Limb (tissue), 2 donors: ENCODE data around the gene LTB4R2.

Source experiments
- DNase-seq, 2 donors: peaks; one replicate each; pipeline ENCODE4 v3.0.0-alpha.2; 2016; ENCODE audit errors: extremely low spot score in 2 of 2

The LTB4R2 gene, protein sequence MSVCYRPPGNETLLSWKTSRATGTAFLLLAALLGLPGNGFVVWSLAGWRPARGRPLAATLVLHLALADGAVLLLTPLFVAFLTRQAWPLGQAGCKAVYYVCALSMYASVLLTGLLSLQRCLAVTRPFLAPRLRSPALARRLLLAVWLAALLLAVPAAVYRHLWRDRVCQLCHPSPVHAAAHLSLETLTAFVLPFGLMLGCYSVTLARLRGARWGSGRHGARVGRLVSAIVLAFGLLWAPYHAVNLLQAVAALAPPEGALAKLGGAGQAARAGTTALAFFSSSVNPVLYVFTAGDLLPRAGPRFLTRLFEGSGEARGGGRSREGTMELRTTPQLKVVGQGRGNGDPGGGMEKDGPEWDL

DNA sequence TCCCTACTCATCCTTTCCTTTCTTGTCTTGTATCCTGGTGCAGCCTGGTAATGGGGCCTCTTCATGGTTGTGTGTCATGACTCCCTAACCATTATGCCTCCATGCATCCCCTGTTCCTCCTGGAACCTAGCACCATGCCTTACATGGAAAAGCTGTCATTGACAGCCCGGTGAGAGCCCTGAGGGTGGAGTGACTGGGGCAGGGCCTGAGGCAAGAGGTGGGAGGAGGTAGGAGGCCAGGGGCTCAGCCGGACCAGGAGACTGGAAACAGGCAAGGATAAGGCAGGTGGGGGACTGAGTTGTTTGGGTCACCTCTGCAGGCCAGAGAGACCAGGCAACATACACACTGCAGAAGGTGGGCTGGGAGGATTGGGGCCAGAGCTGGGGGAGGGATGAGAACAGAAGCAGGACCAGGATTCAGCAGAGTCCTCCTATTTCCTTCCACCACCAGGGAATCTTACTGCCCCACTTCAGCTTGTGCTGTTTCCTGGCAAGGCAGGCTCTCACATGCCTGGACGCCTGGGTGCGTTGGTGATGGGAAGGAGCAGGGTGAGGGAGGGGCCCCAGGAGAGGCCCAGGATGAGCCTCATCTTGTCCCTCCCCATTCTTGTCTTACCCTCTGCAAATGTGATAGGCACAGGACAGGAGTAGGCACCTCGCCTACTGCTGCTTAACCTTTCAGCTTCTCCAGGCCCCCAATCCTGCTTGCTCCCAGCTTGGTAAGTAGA is at the start of gene LTB4R2:
TSS of gene LTB4R2 (plus strand) at position 603 of the 727 bp plus-strand sequence. CDS start 525 bp downstream, outside the sequence.
- no peak for DNase-seq

DNA sequence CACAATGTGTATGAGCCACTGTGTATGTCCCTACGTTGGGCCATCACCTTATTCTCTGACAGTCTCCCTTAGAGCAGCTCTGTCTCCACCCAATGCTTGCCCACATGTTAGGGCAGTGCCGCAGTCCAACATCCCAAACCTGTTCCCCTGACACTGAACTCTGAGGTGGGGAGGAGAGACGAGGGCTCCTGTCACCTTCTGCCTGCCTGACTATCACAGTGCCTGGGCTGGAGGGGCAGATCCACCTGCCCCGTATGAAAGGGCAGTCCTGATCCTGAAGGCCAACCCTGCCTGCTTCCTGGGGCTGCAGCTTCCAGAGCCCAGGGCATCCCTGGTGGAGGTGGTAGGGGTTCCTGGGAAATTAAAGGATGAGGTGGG is 49.2 kb upstream of the LTB4R2 start:
- DNase-seq: no peak

DNA sequence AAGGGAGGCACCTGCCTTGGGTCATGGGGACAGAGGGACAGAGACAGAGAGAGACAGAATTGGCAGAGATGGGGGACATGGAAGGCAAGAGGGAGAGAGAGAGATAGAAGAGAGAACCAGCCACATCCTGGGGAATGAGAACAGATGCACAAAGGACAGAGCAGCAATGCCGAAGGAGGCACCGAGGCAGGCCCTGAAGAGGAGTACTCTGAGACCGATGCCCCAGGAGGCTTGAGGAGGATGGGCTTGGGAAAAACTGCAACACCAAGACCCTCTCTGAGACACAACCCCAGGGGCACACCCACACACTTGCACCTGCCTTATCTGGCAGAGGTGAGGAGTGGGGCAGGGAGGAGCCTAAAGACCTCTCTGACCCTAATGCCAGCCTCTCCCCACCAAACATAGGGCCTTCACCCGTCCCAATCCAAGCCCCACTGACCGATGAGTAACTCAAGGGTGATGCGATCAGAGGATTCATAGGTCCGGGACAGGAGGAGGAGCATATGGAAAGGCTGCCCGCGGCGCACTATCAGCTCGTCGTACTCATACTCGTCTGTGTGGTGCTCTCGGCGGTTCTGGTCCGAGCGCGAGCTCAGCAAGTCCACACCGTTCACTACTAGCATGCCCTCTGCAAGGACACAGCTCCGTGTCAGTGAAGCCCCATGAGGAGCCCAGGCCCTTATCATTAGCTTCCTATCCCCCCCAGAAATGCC is 48.5 kb upstream of the LTB4R2 start:
- DNase-seq: no peak

DNA sequence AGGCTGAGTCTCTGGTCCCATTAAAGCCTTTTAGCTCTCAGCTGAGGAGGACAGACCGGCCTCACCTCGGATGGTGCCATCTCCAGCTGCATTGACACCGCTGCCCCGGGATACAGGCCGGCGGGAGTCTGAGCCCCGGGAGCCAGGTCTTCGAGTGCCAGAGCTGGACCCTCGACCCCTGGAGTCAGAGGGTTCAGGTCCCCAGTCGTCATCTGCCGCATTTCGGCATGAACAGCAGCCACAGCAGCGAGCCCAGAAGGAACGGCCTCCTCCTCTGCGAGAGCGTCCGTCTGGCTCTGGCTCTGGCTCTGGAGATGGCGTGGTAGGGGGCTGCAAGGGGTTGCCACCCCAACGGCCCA is 48.0 kb upstream of the LTB4R2 start:
- DNase-seq: no peak

DNA sequence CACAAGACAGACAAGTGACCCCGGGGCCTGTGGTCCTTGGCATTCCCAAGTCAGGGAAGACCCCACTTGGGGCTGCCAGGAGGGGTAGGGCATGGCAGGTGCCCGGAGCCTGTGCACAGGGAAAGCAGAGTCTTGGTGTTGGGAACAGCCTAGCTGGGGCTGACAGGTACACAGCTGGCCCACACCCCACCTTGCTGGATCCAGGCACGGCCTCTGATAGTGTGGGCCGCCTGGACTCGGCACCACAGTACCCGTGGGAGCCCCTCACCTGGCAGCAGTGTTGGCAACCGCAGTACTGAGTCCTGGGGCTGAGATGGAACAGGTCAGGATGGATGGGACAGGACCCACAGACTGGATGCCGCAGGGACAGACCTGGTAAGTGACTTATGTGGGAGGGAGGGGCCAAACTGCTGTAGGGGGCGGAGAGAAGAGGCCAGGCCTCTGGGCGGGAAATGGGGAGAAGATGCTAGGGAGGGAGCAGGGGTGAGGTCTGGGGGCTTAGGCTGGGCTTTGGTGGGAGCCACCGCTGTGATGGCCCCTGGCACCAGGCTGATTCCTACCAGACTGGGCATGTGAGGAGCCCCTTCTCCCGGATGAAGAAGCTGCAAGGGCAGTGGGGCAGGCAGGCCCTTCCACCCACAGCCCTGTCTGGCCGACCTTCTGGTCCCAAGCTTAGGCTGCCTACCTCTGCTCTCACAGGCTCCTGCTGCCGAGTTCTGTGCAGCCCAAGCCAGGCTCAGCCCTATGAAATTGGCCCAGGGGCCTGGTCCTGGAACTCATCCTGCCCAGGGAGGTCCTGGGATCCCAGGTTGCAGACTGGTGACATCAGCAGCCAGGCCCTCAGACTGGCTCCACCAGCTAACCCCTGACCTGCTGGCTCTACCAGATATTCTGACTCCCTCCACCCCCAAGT is 46.9 kb upstream of the LTB4R2 start, which contains the start of gene TGM1:
TSS of gene TGM1 (minus strand) at position 357 of the 913 bp plus-strand sequence. CDS start 825 bp downstream, outside the sequence.
- DNase-seq: no peak

DNA sequence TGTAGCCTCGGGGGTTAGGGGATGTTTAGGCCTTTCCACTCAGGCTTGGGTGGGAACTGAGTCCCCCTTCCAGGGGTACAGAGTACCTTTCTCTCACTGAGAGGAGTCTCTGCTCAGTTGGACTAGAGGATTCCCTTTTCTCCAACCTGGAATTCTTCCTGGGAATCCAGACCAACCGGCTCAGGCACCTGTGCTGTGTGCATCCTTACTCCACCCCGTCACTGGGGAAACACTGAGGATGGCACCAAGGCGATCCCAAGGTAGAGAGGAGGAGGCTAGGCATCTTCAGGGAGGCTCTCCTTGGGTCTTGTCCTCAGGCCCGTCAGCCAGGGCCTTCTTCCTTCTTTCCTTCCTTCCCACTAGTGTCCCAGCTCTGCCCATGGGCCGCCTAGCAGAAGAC is 46.1 kb upstream of the LTB4R2 start:
- no peak for DNase-seq

DNA sequence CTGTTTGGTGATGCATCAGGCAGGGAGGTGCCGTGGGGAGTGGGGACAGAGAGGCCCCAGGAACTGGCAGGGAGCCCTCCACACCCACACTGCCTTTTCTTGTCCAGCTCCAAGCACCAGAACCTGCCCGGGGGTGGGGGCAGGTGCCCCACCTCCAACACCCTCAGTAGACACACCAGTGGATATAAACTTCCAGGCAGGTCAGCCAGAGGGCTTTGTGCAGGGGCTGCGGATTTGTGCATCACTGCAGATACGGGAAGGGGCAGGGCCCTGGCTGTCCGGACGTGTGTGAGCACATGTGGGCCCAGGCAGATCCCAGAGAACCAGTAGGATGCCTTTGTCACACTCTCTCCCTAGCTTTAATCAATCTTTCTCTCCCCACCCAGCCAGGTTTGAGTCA is 45.6 kb upstream of the LTB4R2 start:
- DNase-seq: no peak

DNA sequence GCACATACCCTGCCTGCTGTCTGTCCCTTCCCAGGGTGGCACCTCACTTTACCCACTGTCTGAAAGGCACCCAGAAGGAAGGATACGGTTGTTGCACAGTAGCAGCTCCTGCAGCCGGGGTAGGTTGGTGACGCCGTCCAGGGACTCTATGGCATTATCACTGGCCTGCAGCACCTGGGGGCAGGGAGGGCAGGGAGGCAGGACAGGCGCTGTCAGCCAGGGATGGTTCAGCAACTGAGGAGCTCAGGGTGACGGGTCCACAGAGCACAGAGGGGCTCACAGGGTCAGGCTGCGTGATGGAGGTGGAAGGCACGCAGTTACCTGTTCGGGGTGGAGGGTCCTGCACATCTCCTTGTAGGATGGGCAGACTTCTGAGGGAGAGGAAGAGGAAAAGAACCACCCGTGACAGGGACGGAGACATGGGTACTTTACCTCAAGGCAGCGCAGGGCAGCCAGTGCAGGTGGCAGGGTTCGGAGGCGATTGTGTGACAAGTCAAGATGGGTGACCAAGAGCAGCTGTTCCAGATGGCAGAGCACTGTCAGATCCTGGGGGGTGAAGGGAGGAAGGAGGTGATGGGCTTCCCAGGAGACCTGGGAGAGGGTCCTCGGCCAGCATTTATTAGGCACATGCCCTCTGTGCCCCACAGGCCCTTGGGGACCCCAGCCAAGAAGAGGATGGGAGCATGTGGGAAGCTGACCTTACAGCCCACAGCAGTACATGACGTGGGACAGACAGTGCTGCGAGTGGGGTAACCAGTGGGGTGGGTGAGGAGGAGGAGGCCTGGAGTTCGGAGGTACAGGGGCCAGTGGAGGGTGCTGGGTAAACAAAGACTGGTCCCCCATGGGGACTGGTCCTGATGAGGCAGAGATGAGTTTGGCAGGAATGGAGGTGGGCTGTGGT is 43.3 kb upstream of the LTB4R2 start:
- DNase-seq: no peak

DNA sequence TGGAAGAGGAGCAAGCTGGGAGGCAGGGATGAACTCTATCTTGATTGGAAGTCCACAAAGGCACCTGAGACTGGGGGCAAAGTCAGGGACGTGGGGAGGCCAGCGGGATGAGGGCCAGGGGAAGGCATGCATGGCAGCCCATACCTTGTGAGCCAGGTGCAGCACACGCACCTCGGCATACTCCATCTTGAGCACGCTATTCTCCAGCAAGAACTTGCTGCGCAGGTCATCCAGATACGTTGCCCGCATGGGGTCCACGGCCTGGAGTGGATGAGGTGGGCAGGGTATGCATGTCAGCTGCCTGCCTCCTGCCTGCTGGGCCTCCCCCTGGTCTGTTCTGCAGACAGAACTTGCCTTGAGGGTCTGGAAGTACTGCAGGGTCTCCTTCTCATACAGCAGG is 42.4 kb upstream of the LTB4R2 start:
- DNase-seq: no peak

DNA sequence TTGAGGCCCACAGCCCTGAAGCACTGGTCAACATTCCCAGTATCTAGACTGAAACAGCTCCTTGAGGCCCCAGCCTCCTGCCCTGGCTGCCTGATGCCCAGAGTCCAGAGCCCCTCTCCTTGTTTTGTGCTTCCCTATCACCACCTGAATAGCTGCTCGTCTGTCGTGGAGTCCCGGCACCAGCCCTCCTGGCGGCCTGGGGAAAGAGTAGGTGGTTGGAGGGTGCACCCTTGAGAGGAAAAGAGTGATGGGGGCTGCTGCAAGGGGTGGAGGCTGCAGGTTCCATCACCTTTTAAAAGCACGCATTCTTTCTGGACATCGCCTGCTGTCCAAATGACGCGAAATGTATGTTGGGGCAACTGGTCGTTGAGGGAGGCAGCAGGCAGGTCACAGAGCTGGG is 41.7 kb upstream of the LTB4R2 start:
- DNase-seq: no peak

DNA sequence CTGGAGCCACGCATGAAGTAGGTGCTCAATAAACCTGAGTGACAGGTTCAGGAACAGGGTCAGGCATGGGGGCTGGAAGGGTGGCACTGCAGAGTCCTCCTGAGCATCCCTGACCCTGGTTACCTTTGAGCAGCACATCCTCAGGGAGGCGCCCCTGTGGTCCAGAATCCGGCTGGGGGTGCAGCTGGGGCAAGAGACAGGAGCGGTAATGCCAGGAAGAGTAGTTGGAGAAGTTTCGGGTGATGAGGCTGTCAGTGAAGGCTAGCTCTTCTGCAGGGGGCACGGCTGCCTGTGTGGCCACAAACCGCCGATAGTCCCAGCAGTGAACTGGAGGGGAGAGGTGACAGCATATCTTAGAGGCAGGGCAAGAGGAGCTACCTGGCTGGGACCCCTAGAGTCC is 40.6 kb upstream of the LTB4R2 start:
- DNase-seq: no peak

DNA sequence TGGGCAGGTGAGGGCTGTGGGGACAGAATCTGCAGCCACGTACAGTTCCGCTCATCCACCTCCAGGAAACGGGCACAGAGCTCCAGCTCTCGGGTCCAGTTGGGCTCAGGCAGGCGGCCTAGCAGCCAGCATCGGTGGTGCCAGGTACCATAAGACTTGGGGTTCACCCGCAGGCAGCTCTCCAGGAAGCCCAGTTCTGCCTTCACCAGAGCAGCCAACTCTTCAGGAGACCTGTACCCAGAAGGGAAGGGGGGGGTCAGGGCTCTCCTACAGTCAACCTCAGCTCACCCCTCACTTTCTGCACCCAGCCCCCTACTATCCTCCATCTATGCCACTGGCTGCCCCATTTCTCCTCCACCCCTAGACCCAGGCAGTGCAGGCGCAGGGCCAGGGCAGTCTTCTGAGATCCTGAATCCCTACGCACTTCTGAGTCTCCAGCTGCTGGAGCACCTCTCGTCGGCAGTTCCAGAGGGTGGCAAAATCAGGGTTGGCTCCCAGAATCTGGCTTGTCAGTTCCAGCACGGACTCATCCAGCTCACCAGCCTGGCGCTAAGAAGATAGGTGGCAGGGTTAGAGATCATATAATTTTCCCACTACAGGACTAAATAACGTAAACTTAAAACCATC is 39.9 kb upstream of the LTB4R2 start:
- no peak for DNase-seq

DNA sequence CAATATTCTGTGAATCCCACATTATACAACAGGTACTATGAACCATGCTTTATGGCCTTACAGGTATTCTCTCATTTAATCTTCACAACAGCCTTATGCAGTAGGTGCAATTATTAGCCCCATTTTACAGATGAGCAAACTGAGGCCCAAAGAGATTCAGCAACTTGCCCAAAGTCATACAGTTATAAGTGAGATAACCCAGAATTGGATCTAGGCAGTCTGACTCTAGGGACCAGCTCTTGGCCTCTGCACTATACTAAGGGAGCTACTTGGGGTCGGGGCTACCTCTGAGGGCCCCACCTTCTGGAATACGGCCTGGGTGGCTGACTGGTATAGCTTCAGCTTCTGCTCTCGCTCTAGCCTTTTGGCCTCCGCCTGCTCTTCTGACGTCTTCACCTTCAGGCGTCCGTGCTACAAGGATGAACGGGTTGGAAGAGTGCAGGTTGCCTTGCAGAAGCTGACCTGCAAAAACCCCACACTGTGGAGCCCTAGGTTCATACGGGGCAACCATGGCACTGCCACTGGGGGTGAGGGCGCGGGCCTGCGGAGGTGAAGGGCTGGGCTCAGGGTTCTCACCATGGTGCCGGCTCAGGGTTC is 39.3 kb upstream of the LTB4R2 start:
- no peak for DNase-seq

DNA sequence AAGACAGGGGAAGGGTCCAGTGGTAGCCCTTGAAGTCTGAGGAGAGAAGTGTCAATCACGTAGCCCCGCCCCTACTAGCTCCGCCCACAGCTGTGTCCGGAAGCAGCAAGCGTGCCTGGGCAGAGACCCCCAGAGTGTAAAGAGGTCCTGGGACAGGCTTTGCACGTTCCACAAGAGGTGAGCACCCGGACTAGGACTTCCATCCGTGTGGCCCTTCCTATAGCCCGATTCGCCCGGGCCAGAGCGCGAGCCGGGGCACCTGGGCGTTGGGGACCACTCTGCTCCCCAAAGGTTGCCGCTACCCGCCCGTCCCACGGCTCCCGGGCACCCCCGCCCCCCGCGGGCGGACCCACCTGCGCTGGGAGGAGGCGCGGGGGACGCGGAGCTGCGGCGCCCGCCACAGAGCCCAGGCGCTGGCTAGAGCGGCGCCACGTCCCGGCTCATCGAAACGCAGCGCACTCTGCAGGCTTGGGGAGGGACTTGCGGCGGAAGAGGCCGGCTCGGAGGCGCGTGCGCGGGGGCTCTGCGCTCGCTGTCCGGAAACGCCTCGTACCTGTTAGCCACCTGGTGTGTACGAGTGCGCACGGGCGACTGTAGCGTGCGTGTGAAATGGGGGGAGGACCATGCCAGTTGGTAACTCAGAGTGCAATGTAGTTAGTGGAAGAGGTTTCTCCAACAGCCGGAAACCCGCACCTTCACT is 38.7 kb upstream of the LTB4R2 start, which contains the start of gene RABGGTA:
TSS of gene RABGGTA (minus strand) at position 464 of the 700 bp plus-strand sequence. CDS start 482 bp downstream, outside the sequence.
- DNase-seq: peak; percentile 92

DNA sequence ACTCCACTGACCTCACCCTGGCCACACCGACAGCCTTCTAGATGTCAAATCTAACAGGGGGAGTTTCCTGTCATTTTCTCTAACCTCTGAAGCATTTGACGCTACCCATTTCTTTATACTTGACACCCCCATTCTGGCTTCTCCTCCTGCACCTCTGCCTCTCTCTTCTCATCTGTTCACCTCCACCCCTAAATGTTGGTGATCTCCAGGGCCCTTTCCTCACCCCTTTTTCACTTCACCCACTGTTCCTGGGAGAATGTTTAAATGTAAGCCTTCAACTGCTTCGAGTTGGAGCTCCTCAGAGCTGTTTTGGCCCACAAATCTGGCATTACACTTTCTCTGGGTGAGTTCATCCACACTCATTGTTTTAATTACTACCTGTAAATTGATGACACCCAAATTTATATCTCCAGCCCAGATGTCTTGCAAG is 38.1 kb upstream of the LTB4R2 start:
- DNase-seq: no peak

DNA sequence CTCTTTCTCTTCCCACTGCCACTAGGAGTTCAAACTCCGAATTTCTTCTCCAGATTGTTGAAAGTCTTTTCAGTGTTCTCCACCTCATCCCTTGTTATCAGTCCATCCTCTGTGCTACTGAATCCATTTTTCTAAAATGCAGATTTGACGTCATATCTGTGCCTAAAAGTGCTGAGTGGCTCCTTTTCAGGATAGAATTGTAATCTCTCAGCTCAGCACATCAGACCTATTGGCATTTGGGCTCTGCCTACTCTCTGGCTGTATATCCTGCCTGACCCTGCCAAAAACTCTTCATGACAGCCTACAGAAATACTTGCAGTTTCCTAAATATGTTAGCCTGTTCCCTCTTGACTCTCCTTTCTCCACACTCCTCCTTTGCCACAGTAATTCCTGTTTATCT is 37.5 kb upstream of the LTB4R2 start:
- no peak for DNase-seq

DNA sequence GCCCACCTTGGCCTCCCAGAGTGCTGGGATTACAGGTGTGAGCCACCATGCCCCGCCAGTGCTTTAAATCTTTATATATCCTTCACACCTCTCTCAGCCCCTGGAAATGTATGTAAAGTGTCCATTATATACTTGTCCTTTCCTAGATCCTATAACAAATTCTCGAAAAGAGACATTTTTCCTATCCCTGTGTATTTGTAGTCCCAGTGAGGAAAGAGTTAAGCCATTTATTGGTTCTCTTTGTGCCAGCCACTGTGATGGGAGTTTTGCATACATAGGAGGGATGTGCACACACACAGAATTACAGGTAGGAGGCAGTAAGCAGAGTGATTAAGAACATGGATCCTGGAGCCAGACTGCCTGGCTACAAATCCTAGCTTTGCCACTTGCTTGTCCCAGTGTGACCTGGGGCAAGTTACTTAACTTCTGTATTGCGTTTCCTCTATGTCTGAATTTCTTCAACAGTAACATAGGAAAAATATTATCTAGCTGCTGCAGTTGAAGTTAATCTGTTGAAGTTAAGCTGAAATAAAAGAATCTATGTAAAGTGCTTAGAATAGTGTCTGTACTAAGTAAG is 36.4 kb upstream of the LTB4R2 start:
- DNase-seq: no peak

DNA sequence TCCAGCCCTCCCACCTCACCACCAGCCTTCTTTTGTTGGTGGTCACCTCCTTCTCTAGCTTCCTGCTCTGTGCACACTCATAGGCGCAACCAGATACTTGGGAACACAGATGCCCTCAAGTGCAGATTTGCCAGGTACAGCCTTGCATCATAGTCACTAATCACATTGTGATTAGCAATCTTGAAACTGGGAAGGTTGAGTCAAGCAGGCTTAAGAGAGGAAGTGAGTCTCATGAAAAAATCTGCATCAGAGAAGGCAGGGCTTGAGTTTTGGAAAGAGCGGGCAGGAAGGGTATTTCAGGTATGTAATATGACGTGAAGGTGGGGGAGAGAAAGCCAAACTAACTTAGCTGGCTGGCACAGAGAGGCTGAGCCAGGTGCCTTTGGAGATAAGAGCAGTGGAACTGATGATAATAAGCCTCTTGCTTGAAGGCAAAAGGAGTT is 35.8 kb upstream of the LTB4R2 start:
- no peak for DNase-seq
